ENCODE data around the gene ZNF436. TPM values are rescaled to one million over a fixed set of nuclear protein-coding genes. Genes with fewer than 3 reads are reported as not detected.

Gene ZNF436
- total and polyA plus RNA-seq, 2 donors (not counting 3 experiments of a cell fraction or from before 2014, with no cell fraction given) = 6.5 to 14.0 TPM

DNA sequence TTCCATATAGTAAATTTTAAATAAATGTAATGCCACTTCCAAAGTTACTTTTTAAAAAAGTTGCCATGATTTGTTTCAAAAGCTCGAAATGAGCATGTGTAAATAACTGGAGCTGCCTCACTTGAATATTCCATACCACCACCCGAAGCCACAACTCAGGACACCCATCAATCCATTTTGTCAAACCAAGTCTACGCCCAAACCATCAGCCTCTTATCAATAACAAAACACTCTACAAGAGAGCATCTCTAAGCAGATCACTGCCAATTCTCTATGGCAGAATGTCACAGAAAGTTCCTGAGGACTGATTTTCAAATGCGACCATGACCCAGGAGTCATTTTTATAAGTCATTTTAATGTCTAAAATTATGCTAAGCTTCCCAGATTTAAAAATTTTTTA is 30.0 kb downstream of the ZNF436 start:
- no peaks in the 10 kb centered on the region for H3K9me1 ChIP-seq (replicated peaks; ENCODE audit: control insufficient read depth, extremely low read depth, insufficient read depth, low read length)
- CTCF ChIA-PET = interaction anchor here (1.2 to 4.1 kb wide), 4 partner anchors 10 to 200 kb away, joined by 3 to 28 read pairs (median 6); no protein-coding TSS in a partner anchor
- no peak overlapping the region for H2AFZ ChIP-seq (ENCODE audit: low read depth, low read length)
- no peak overlapping the region for H3K9ac ChIP-seq (replicated peaks; ENCODE audit: extremely low read depth, insufficient read depth, low read length)
- H3K27ac ChIP-seq (ENCODE audit: insufficient read depth, low read depth, low read length) = no peak overlapping the region
- intact Hi-C loops (cut with micrococcal nuclease) (loop anchor here (5.0 to 10.0 kb wide), 2 partner anchors 112 to 195 kb away; partner anchors contain the start of gene E2F2), dilution Hi-C loops (cut with MboI; ENCODE audit: extremely low pct_ligation_motif_present, low sequenced_read_pairs) (no loop called here)
- peaks cover 5 to 19% of the 10 kb centered on the region in 2 experiments for H3K36me3 ChIP-seq (ENCODE audit: control insufficient read depth in 2 of 2, extremely low read depth in 1 of 2, insufficient read depth in 2 of 2, low read length in 2 of 2)
- H3K79me2 ChIP-seq (ENCODE audit: control insufficient read depth, insufficient read depth, low read length) = peaks cover 86% of the 10 kb centered on the region
- H3K4me1 ChIP-seq (ENCODE audit: control insufficient read depth, extremely low read depth, insufficient read depth, low read length) = peaks cover 22% of the 10 kb centered on the region
- peaks cover 16% of the 10 kb centered on the region for H4K20me1 ChIP-seq (replicated peaks; ENCODE audit: control insufficient read depth, extremely low read depth, insufficient read depth, low read length)
- H3K9me3 ChIP-seq (replicated peaks; ENCODE audit: control insufficient read depth, insufficient read depth, low read length) = no peaks in the 10 kb centered on the region
- POLR2A ChIA-PET = interaction anchor here (0.6 kb wide), 1 partner anchor 40 kb away, joined by 3 read pairs; no protein-coding TSS in a partner anchor
- no peaks in the 10 kb centered on the region for H3K27me3 ChIP-seq (ENCODE audit: control insufficient read depth in 2 of 2, insufficient read depth in 2 of 2, low read length in 2 of 2)
- peak overlapping the region; percentile 98 for H3K4me2 ChIP-seq (ENCODE audit: insufficient read depth, low read length)
- DNase-seq (ENCODE audit: low read depth, low spot score) = no peak
- BruUV-seq (replicated peaks) = no TSS peak
- H3K4me3 ChIP-seq (replicated peaks in 1 of 3; ENCODE audit: insufficient read depth in 1 of 3, low read depth in 1 of 3, low read length in 3 of 3) = no peak overlapping the region
- TF ChIP-seq EZH2 (IDR thresholded peaks at IDR 0.05; ENCODE audit: borderline replicate concordance, low read depth, low read length, severe bottlenecking) = no peak
- TF ChIP-seq POLR2A (IDR thresholded peaks at IDR 0.05; ENCODE audit: low read depth, low read length) = no peak
- TF ChIP-seq GATA2 (IDR thresholded peaks at IDR 0.05; ENCODE audit: insufficient read depth, insufficient read length, low read depth, low read length) = no peak
- no peak for TF ChIP-seq MYC (IDR thresholded peaks at IDR 0.05; ENCODE audit: low read depth, low read length)
- TF ChIP-seq JUN (IDR thresholded peaks at IDR 0.05; ENCODE audit: borderline replicate concordance, insufficient read depth, insufficient read length, low read depth) = no peak
- no peak for TF ChIP-seq POLR2AphosphoS5 (IDR thresholded peaks at IDR 0.05; ENCODE audit: insufficient read depth, low read depth, low read length)
- TF ChIP-seq, protein P1, sequence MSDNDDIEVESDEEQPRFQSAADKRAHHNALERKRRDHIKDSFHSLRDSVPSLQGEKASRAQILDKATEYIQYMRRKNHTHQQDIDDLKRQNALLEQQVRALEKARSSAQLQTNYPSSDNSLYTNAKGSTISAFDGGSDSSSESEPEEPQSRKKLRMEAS (IDR thresholded peaks at IDR 0.05; ENCODE audit: insufficient read depth, insufficient read length) = no peak
- TF ChIP-seq, protein P2, sequence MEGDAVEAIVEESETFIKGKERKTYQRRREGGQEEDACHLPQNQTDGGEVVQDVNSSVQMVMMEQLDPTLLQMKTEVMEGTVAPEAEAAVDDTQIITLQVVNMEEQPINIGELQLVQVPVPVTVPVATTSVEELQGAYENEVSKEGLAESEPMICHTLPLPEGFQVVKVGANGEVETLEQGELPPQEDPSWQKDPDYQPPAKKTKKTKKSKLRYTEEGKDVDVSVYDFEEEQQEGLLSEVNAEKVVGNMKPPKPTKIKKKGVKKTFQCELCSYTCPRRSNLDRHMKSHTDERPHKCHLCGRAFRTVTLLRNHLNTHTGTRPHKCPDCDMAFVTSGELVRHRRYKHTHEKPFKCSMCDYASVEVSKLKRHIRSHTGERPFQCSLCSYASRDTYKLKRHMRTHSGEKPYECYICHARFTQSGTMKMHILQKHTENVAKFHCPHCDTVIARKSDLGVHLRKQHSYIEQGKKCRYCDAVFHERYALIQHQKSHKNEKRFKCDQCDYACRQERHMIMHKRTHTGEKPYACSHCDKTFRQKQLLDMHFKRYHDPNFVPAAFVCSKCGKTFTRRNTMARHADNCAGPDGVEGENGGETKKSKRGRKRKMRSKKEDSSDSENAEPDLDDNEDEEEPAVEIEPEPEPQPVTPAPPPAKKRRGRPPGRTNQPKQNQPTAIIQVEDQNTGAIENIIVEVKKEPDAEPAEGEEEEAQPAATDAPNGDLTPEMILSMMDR (IDR thresholded peaks at IDR 0.05; ENCODE audit: extremely low read depth in 1 of 2, insufficient read depth in 1 of 2, low read depth in 1 of 2, low read length in 2 of 2) = no peak
- TF ChIP-seq FOS (IDR thresholded peaks at IDR 0.05; ENCODE audit: borderline replicate concordance, insufficient read depth, low read length) = no peak
- FAIRE-seq = no peak
